HepG2 (cell line): ENCODE results near the gene TBC1D14. TPM values are rescaled to one million over a fixed set of nuclear protein-coding genes. Genes with fewer than 3 reads are reported as not detected.

Source experiments
- BCL3 ChIP-seq: sonication (generic); formaldehyde crosslinking; IDR thresholded peaks from 2 replicates; pipeline ENCODE4 v1.5.1; 2020; ENCODE audit warnings: mild to moderate bottlenecking, missing genetic modification reagents, moderate library complexity
- HMGA1 ChIP-seq: sonication (generic); formaldehyde crosslinking; conservative IDR thresholded peaks from 2 replicates; pipeline ENCODE4 v1.4.0; 2020; ENCODE audit warnings: missing genetic modification reagents
- KMT2A ChIP-seq: sonication (generic); formaldehyde crosslinking; IDR thresholded peaks from 2 replicates; pipeline ENCODE4 v1.4.0; 2020; ENCODE audit warnings: missing genetic modification reagents
- MEF2D ChIP-seq: sonication (generic); formaldehyde crosslinking; IDR thresholded peaks from 2 replicates; pipeline ENCODE4 v1.5.1; 2020; ENCODE audit warnings: mild to moderate bottlenecking, missing genetic modification reagents
- NFAT5 ChIP-seq: sonication (generic); formaldehyde crosslinking; IDR thresholded peaks from 2 replicates; pipeline ENCODE4 v1.4.0; 2020; ENCODE audit warnings: missing genetic modification reagents
- PBX3 ChIP-seq: sonication (generic); formaldehyde crosslinking; IDR thresholded peaks from 2 replicates; pipeline ENCODE4 v1.8.1; 2023; ENCODE audit warnings: missing genetic modification reagents, inconsistent platforms, borderline replicate concordance
- PITX1 ChIP-seq: sonication (generic); formaldehyde crosslinking; IDR thresholded peaks from 2 replicates; pipeline ENCODE4 v1.5.1; 2020; ENCODE audit warnings: mild to moderate bottlenecking, missing genetic modification reagents
- RARA ChIP-seq: IDR thresholded peaks from 2 replicates; pipeline ENCODE4 v1.6.1; 2016; ENCODE audit warnings: missing genetic modification reagents, missing compliant biosample characterization
- ZFP36L2 ChIP-seq: sonication (generic); formaldehyde crosslinking; IDR thresholded peaks from 2 replicates; pipeline ENCODE4 v1.4.0; 2020; ENCODE audit warnings: missing genetic modification reagents
- ZNF563 ChIP-seq: sonication (generic); formaldehyde crosslinking; IDR thresholded peaks from 2 replicates; pipeline ENCODE4 v1.8.0; 2022; ENCODE audit warnings: mild to moderate bottlenecking, moderate library complexity, missing genetic modification reagents
- ZNF646 ChIP-seq: sonication (generic); formaldehyde crosslinking; IDR thresholded peaks from 2 replicates; pipeline ENCODE4 v1.9.0; 2021; ENCODE audit warnings: mild to moderate bottlenecking, missing genetic modification reagents
- polyA plus RNA-seq, 8 experiments: library from polyadenylated mRNA; depleted of rRNA in 3 of 8; stranded (reverse) in 7 of 8; unstranded in 1 of 8; fragments of >200 nt; fragmentation: Illumina TruSeq in 4 of 8; extraction: Trizol in 4 of 8; gene quantifications; 2 replicates each; pipeline versions ENCODE4 v1.2.1 to v1.2.3, GENCODE V29; 2011 to 2016; ENCODE audit warnings: low read depth in 4 of 8, missing spikeins in 1 of 8, mixed read lengths in 1 of 8; ENCODE audit not compliant: insufficient read depth in 1 of 8
- total RNA-seq, 5 experiments: library from RNA; depleted of rRNA; stranded (reverse); fragments of >200 nt; fragmentation: Illumina TruSeq; extraction: Trizol; gene quantifications; 2 replicates each; pipeline ENCODE4 v1.2.3, GENCODE V29; 2016; ENCODE audit warnings: low read depth in 1 of 5

TBC1D14 gene
- total and polyA plus RNA-seq, 2 of the 13 experiments (the other 11 are each of a cell fraction or from before 2014, with no cell fraction given) = 29.5 to 46.5 TPM

- TF ChIP-seq HMGA1 (CRISPR knock-in tag) = no peak
- no peak for TF ChIP-seq BCL3 (CRISPR knock-in tag)
- TF ChIP-seq PITX1 (CRISPR knock-in tag) = peak; percentile 18; the same call in 1 of the 2 replicates
- no peak for TF ChIP-seq ZNF646
- TF ChIP-seq ZNF563 (CRISPR knock-in tag) = no peak
- peak; percentile 31; the same call in 1 of the 2 replicates for TF ChIP-seq RARA (CRISPR knock-in tag)
- no peak for TF ChIP-seq MEF2D
- TF ChIP-seq ZFP36L2 (CRISPR knock-in tag) = no peak
- TF ChIP-seq PBX3 (CRISPR knock-in tag) = no peak
- TF ChIP-seq KMT2A (CRISPR knock-in tag) = 0 out of 2 replicates have a peak, but pooled peaks have one; percentile 51
- no peak for TF ChIP-seq NFAT5 (CRISPR knock-in tag)
These were observed 161.3 kb downstream of the TBC1D14 start (continued) for GRCh38 chr4:7070729-7071511.
